HL-60 (cell line): ENCODE results near the gene OR8B8.

ENCODE experiments used
- DNase-seq, 2 experiments: peaks; one replicate each; pipeline ENCODE4 v3.0.0-alpha.2; 2010 to 2020; ENCODE audit warnings: low read depth in 1 of 2, low spot score in 1 of 2
- H3K27ac ChIP-seq: fragments of 250-450 bp; sonication (Bioruptor Pico); replicated peaks from 2 replicates; pipeline ENCODE4 v1.5.1; 2020; ENCODE audit warnings: mild to moderate bottlenecking, moderate library complexity
- H3K27me3 ChIP-seq: fragments of 250-450 bp; sonication (Bioruptor Pico); 2 replicates; pipeline ENCODE4 v1.5.1; 2021; ENCODE audit warnings: mild to moderate bottlenecking, moderate library complexity; ENCODE audit not compliant: insufficient read depth, poor library complexity, severe bottlenecking
- H3K4me3 ChIP-seq: replicated peaks from 2 replicates; pipeline ENCODE4 v1.5.1; 2011; ENCODE audit warnings: mild to moderate bottlenecking, control low read depth, low read length; ENCODE audit not compliant: insufficient read depth
- GABPA ChIP-seq: IDR thresholded peaks from 2 replicates; pipeline ENCODE4 v1.6.1; 2012; ENCODE audit warnings: low read depth
- POLR2AphosphoS5 ChIP-seq: IDR thresholded peaks from 2 replicates; pipeline ENCODE4 v1.6.1; 2012; ENCODE audit warnings: low read depth
- SPI1 ChIP-seq: IDR thresholded peaks from 2 replicates; pipeline ENCODE4 v1.6.1; 2012; ENCODE audit warnings: low read depth, mild to moderate bottlenecking, borderline replicate concordance
- TF ChIP-seq, protein P1 (sequence below): IDR thresholded peaks from 2 replicates; pipeline ENCODE4 v1.6.1; 2012; ENCODE audit warnings: low read depth; ENCODE audit not compliant: insufficient replicate concordance
- TF ChIP-seq, protein P2 (sequence below): IDR thresholded peaks from one replicate; pipeline ENCODE4 v1.5.1; 2011; ENCODE audit warnings: low read length, control low read depth, inconsistent platforms; ENCODE audit not compliant: insufficient read depth

The OR8B8 gene

DNA sequence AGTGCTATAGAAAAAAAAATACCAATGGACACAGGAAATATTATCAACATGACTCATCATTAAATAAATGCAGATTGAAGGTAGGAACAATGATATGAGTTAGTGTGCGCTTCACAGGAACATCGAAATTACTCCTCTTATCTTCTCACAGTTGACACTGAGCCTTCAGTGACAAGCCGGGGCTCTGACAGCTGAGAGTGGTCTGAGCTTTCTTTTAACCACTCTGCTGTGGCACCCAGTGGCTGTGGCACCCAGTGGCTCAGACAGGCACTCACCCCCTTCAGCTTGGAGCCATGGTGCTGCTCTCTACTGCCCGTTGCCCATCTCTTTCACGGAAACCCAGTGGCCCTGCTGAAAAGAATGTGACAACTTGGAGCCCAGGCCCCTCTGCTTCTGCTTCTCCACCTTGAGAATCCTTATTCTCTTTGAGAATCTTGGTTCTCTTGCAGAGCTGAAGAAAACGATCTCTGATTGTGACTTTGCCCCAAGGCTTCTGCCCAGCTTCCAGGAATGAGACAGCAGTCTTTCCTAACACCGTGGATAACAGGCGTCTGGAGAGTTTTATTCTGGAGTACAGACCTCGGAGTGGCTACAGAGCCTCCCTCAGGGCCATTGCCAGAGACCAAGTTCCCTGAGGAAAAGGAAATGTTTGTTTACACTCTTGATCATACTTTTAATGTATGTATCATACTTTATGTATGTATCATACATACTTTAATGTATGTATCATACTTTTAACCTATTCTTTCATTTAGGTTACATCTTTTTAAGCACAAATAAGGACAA, 37.1 kb upstream of the OR8B8 start:
- no peak overlapping the region for H3K4me3 ChIP-seq
- no peak for DNase-seq
- H3K27ac ChIP-seq: no peak overlapping the region
- no peaks in the 10 kb centered on the region for H3K27me3 ChIP-seq
- no peak for TF ChIP-seq SPI1
- no peak for TF ChIP-seq GABPA
- TF ChIP-seq, protein P1, sequence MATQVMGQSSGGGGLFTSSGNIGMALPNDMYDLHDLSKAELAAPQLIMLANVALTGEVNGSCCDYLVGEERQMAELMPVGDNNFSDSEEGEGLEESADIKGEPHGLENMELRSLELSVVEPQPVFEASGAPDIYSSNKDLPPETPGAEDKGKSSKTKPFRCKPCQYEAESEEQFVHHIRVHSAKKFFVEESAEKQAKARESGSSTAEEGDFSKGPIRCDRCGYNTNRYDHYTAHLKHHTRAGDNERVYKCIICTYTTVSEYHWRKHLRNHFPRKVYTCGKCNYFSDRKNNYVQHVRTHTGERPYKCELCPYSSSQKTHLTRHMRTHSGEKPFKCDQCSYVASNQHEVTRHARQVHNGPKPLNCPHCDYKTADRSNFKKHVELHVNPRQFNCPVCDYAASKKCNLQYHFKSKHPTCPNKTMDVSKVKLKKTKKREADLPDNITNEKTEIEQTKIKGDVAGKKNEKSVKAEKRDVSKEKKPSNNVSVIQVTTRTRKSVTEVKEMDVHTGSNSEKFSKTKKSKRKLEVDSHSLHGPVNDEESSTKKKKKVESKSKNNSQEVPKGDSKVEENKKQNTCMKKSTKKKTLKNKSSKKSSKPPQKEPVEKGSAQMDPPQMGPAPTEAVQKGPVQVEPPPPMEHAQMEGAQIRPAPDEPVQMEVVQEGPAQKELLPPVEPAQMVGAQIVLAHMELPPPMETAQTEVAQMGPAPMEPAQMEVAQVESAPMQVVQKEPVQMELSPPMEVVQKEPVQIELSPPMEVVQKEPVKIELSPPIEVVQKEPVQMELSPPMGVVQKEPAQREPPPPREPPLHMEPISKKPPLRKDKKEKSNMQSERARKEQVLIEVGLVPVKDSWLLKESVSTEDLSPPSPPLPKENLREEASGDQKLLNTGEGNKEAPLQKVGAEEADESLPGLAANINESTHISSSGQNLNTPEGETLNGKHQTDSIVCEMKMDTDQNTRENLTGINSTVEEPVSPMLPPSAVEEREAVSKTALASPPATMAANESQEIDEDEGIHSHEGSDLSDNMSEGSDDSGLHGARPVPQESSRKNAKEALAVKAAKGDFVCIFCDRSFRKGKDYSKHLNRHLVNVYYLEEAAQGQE: no peak
- TF ChIP-seq POLR2AphosphoS5: no peak
- TF ChIP-seq, protein P2, sequence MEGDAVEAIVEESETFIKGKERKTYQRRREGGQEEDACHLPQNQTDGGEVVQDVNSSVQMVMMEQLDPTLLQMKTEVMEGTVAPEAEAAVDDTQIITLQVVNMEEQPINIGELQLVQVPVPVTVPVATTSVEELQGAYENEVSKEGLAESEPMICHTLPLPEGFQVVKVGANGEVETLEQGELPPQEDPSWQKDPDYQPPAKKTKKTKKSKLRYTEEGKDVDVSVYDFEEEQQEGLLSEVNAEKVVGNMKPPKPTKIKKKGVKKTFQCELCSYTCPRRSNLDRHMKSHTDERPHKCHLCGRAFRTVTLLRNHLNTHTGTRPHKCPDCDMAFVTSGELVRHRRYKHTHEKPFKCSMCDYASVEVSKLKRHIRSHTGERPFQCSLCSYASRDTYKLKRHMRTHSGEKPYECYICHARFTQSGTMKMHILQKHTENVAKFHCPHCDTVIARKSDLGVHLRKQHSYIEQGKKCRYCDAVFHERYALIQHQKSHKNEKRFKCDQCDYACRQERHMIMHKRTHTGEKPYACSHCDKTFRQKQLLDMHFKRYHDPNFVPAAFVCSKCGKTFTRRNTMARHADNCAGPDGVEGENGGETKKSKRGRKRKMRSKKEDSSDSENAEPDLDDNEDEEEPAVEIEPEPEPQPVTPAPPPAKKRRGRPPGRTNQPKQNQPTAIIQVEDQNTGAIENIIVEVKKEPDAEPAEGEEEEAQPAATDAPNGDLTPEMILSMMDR: no peak

DNA sequence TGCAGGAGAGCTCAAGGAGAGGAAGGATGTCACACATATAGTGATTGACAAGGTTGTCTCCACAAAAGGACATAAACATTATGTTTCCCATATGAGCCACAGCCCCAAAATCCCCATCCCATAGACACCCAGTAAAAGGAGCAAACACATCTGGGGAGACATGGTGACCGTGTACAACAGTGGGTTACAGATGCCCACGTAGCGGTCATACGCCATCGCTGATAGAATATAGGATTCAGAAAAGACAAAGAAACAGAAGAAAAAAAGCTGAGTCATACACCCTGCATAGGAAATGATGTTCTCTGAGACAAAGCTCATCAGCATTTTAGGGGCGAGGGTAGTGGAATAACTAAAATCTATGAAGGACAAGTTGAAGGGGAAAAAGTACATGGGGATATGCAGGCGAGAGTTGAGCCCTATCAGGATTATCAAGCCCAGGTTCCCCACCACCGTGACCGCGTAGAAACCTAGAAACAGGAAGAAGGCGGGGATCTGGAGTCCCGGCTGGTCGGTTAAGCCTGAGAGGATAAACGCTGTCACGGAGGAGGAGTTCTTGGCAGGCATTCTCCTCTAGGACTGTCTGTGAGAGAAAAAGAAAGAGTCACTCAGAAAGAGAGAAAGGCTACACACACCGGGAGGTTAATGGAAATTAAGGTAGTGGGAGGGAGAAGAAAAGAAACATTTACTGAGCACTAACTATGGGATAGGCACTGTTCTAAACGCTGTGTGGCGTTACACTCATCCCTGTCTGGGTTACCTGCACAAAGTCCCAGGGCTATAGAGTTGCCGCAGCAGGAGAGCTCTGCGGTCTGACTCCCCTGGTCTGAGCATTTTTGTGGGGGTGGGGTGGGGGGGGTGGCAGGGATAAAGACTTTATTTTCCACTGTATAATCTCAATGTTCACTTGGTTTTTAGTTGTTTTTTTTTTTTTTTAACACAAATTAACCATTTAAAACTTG, 36.1 kb upstream of the OR8B8 start:
- no peaks in the 10 kb centered on the region for H3K27me3 ChIP-seq
- TF ChIP-seq, protein P2: no peak
- TF ChIP-seq GABPA: no peak
- TF ChIP-seq SPI1: no peak
- TF ChIP-seq POLR2AphosphoS5: no peak
- TF ChIP-seq, protein P1: no peak
- peak overlapping the region; percentile 46 for H3K27ac ChIP-seq
- H3K4me3 ChIP-seq: peak overlapping the region; percentile 27
- DNase-seq: peak in 1 of 2 experiments; percentile 62

DNA sequence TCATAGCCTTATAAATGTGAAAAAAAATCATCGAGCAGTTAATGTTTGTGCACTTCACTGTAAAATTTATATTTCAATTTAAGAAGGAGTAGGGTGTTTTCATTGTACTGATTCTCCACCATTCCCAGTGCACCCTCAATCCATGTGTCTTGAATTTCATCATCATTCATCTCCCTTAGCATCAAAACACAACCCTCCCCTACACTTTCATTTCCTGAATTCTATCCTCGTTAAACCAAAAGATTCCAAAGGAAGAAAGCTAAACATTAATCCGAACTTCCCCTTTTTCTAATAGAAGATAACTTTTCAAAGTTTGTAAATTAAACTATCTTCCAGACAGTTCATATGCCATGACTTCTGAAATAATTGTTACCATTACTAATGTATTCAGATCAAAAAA, 34.1 kb upstream of the OR8B8 start:
- H3K27me3 ChIP-seq: no peaks in the 10 kb centered on the region
- no peak overlapping the region for H3K4me3 ChIP-seq
- no peak for DNase-seq
- no peak overlapping the region for H3K27ac ChIP-seq
- TF ChIP-seq POLR2AphosphoS5: no peak
- TF ChIP-seq SPI1: no peak
- TF ChIP-seq GABPA: no peak
- TF ChIP-seq, protein P2: no peak
- TF ChIP-seq, protein P1: no peak
